PFSK-1 (cell line): Measurements from ENCODE around the gene OSBPL3.

Experiments used
- POLR2AphosphoS5 ChIP-seq: IDR thresholded peaks from 2 replicates; pipeline ENCODE4 v1.6.1; 2012; ENCODE audit warnings: low read depth, mild to moderate bottlenecking, control low read depth, low read length, moderate library complexity
- TAF1 ChIP-seq: IDR thresholded peaks from 2 replicates; pipeline ENCODE4 v1.6.1; 2012; ENCODE audit warnings: low read length, control low read depth, borderline replicate concordance; ENCODE audit not compliant: insufficient read depth

- TF ChIP-seq POLR2AphosphoS5 (no peak), TAF1 (no peak)
Measured at GRCh38 chr7:24912874-24913514, 67.0 kb downstream of the OSBPL3 start.
